Activated CD8-positive, alpha-beta memory T cell treated with anti-CD3 and anti-CD28 coated beads, Interleukin-2, amount 50 U/mL, for 1 hour (primary cell): ENCODE measurements around the gene MAP4K2.

Source experiments
- DNase-seq: peaks from one replicate; pipeline ENCODE4 v3.0.0-alpha.2; 2020; ENCODE audit errors: extremely low read depth

Gene MAP4K2

DNA sequence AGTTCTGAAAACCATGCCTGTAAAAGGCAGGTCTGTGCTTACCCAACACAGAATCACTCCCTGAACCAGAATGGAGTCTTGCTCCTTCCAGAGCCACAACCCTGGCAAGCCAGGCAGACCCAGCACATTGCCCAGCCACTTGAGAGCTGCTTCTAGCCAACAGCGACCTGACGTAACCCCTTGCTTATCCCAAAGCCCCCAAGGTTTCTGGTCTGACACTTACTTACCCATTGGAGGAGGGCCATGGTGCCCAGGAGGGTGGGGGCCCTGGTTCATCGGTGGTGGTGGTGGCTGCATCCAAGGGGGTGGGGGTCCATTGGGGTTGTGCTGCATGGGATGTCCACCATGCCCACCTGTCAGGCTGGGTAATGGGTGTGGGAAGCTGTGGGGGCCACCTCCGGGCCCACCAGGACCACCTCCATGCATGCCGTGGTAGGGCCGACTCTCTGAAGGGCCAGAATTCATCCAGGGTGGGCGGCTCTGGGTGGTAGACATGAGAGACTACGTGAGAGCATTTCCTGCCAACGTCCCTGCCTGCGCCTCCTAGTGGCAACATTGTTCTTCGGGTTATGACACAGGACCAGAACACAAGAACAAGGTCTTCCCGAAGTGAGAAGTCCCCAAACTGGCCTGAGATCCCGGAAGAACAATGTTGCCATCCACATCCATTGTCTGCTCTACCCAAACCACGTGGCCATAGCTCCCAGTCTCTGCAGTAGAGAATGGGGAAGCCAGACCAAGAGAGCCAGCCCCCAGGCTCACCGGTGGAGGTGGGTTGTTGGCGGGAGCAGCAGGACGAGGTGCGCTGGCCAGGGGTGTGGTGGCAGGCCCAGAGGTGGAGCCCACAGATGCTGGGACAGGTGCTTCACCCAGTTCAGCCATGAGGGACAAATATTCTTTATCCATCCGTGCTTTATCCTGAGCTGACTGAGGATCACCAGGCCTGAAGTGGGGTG lies 35.4 kb downstream of the MAP4K2 start:
- peak; percentile 58 for DNase-seq

DNA sequence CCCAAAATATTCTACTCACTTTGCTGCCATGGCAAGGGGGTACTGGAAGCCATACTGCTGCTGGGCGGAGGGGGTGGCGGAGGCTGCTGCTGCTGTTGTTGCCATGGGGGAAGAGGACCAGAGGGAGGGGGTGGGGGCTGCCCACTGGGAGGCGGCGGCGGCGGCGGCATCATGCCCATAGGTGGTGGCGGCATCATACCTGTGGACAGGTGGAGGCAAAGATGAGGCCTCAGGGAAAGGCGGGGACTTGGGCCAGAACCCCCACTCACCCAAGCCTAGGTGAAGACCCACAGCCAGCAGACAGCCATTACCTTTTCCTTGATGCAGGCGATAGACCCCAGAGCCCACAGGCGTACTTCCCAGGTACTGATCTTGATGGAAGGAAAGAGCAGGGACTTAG lies 36.1 kb downstream of the MAP4K2 start:
- no peak for DNase-seq

GRCh38 chr11:64765851-64766665 lies 37.0 kb downstream of the MAP4K2 start:
- DNase-seq, result no peak

DNA sequence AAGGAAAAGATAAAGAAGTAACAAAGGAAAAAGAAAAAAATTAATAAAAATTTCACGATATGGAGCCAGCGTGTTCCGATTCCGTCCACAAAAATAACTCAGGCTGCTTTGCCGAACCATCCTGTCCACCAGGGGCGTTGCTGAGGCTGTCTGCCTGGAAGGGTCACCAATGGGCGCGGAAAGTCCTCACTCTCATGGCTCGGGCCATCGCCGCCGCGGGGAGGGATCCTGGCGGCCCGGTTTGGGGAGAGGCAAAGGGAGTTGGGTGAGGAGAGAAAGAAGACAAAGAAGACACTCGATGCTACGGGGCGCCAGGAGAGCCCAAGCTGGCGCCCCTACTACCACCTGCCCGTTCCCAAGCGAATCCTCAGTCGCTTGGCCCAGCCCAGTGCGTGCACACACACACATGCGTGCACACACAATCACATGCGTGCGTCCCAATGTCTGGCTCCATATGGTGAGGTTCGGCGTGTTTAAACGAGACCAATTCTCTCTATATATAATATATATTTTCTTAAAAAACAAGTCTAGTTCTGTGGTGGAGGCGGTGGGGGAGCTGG lies 37.6 kb downstream of the MAP4K2 start:
- DNase-seq, result no peak

DNA sequence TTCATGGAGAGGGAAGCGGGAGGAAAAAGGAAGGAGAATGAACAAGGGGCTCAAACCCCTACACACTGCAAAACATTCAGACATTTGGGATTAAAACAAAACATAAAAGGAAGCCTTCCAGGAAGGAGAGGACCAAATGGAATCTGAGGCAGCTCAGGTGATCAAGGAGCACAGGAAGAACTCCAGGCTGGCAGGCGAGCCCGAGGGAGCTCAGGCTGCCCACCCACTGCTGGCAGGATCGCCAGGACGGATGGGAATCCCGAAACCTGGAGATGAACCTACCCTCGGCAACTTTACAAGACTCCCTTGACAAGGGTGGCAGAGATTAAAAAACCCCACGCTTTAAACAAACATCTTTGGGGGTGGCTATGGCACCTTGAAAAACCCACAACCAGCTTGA lies 38.3 kb downstream of the MAP4K2 start:
- DNase-seq, result no peak

- peak; percentile 62 for DNase-seq
Observed at GRCh38 chr11:64764040-64764611, 38.9 kb downstream of the MAP4K2 start.

GRCh38 chr11:64763526-64764039 lies 39.4 kb downstream of the MAP4K2 start:
- DNase-seq, result no peak

DNA sequence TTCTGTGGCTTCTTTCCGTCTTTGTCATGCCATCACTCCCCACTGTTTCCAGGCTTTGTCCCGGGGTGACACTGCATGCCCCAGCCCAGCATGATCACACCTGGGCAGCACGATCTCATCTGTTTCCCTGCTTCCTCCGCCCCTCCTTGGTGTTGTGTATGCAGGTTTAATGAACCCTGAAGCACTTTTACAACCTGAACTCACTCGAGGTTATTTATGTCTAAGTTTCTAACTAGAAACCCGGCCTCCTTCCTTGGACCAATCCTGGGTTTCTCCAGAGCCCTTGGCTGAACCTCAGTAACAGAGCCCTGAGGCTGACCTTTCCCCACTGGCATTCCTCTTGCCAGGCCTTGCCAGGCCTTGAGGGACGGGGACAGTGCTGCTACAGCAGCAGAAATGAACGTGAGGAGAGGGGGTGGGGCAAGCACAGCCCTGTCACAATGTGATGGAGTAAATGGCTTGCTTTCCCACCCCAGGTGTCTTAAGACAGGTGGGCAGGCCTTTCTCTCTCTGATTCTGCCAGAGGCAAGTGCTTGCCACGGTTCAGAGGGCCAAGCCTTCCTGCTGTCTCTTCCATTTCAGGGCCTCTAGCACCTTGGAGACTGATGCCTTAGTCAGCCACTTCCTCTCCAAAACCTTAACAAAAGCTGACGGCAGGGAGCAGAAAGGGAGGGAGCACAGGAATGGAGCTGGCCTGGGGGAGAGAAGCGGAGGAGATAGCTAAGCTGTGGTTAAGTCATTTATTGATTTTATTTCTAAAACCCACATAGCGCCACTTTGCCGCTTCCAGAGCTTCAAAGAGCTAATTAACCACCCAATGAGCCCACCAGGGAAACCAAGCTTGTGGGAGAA lies 40.1 kb downstream of the MAP4K2 start:
- no peak for DNase-seq

- DNase-seq, result no peak
Observed at GRCh38 chr11:64762277-64762673, 40.7 kb downstream of the MAP4K2 start.

- no peak for DNase-seq
Observed at GRCh38 chr11:64760759-64761420, 42.1 kb downstream of the MAP4K2 start.

DNA sequence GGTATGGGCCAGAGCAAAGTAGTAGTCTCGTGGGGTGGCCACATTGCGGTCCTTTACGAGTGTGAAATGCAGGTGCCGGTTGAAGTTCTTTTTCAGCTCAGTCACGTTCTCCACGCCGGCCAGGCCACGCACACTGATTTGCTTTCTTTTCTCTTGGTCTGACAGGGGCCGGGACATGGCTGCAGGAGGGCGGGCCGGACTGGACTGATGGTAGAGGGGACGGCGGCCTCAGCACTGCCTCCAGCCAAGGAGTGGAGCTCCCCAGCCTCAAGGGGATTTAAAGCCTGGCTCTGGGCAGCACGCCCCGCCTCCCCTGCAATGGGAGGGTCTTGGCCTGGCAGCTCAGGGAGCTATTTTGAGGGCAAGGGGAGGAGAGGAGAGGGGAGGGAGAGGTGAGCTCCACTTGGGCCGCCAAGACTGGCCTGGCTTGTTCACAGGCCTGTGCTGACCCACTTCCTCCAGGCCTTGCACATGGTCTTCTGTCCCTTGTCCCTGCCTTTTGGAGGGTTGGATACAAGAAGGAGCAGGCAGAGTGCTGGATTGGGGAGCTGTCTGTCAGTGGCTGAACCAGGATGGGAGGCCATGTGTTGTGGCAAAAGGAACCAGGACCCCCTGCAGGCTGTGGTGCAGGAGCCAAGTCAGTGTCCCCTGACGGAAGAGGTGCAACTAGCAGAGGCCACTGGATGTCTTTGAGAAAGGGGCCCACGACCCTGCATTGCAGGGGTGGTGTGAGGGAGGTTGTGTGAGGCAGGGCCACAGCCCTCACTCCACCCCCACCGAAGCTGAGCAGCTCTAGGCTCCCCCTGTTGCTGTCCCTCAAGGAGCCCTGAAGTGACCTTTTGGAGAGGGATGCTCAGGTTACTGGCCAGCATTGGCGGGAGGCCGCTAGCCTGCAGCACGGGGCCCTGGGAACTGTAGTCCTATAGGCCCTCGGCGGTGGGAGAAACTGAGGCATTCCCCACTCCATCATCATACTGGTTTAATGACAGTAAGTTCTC lies 43.0 kb downstream of the MAP4K2 start, which contains the start of gene PYGM:
PYGM (minus strand) TSS at position 253 of the 998 bp plus-strand sequence; CDS start at position 177, 76 bp downstream.
- no peak for DNase-seq

GRCh38 chr11:64759131-64759721 lies 43.8 kb downstream of the MAP4K2 start:
- no peak for DNase-seq

- no peak for DNase-seq
Observed at GRCh38 chr11:64758330-64759079, 44.5 kb downstream of the MAP4K2 start.

GRCh38 chr11:64757549-64758329 lies 45.3 kb downstream of the MAP4K2 start:
- DNase-seq, result no peak

DNA sequence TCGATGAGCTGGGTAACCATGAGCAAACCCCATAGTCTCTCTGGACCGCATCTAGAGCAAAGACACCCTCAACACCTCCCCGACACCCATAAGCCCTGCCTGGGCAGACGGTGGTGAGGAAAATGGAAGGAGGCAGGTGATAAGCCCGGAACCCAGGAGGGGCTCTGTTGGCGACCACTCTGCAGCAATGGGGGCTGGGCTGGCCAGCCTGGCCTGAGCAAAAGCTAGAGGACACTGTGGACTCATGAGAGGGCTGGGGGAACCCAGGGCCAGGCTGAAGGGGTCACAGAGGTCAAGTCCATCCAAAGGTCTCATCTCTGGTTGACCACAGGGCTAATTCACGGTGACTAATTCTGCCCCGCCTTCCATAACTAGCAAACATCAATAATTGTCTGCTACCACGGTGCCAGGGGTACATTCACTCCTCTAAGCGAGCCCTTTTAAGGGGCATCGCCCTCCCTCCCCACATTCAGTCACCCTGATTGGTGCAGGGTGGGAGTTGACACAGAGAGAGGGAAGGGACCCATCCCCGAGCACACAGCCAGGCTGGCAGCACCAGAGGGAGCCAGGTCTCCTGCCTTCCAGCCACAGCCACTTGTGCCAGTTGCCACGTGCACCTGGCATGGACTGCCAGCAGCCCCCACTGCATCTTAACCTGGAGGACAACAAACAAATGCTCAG lies 47.2 kb downstream of the MAP4K2 start:
- DNase-seq, result no peak

- DNase-seq, result no peak
Observed at GRCh38 chr11:64754919-64755662, 47.9 kb downstream of the MAP4K2 start.
